Stimulated activated CD4-positive, alpha-beta T cell treated with anti-CD3 and anti-CD28 coated beads, Interleukin-4, amount 100 ng/mL, for 4 hours (primary cell): ENCODE data around the gene THRB.

Source experiments
- DNase-seq, 2 experiments: peaks; one replicate each; pipeline ENCODE4 v3.0.0-alpha.2; 2020

THRB gene

GRCh38 chr3:24162929-24163328 is 331.7 kb downstream of the THRB start:
- DNase-seq = no peak

GRCh38 chr3:24161841-24162240 is 332.8 kb downstream of the THRB start:
- no peak for DNase-seq

- no peak for DNase-seq
Measured at GRCh38 chr3:24160424-24161095, 334.1 kb downstream of the THRB start.

DNA sequence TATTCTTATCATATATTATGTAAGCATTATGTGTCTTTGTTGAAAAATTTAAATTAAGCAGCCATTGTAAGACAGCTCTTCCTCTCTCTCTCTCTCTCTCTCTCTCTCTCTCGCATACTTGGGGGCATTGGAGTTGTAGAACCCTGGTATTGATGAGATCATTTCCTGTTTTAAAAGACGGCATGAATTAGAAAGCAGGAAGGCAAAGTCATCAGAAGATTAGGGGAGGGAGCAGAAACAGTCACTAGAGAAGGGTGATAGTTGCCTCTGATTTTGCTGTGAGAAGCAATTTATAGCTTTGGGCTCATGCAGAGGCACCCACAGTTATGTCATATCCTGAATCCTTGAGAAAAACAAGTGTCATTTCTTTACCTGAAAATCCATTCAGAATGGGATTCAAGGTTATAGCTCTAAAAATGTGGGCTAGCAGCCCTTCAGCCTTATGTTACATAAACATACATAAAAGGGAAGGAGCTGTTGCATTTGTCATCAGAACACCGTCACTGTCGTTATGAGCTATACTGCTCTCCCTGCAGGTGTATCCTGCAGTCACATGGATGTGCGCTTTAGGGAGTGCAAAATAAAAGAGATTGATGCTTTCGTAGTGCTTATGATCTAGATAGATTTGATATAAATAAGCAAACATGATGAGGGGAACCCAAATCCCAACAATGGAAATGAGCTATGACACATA is 335.7 kb downstream of the THRB start:
- no peak for DNase-seq

DNA sequence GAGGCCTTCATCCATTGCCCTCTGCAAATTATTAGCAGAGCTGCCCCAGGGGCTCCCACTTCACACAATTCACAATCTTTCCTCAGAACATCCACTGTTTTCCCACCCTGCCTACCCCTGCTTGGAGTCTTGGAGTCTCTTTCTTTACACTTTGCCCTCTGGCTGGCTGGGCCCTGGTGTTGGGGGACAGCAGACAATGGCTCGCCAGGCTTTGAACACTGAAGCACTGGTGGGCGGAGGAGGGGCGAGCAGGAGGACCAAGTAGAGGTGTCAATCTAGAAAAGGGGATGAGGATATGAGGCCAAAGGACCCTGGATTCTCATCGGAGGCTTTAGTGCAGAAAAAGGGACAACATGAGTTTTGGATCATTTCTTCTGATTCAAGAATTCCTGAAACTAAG is 337.5 kb downstream of the THRB start:
- DNase-seq = no peak

DNA sequence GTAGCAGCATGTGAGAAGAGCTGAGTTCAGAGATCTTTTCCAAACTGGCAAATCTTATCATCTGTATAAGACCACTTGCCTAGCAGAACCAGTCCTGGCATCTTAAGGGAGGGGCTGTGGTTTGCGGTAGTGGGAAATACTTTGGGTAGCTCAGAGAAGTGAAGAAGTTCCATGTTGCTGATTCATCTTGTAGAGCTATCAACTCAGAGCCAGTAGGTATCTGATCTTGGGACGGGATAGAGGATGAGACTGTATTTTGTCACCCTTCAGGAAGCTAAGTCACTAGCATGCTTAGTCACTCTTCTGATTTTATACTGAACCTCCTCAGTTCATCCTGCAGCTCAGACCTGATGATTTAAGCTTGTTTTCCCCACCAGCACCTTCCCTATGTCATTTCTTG is 338.2 kb downstream of the THRB start:
- no peak for DNase-seq

GRCh38 chr3:24155276-24155675 is 339.4 kb downstream of the THRB start:
- DNase-seq = no peak

DNA sequence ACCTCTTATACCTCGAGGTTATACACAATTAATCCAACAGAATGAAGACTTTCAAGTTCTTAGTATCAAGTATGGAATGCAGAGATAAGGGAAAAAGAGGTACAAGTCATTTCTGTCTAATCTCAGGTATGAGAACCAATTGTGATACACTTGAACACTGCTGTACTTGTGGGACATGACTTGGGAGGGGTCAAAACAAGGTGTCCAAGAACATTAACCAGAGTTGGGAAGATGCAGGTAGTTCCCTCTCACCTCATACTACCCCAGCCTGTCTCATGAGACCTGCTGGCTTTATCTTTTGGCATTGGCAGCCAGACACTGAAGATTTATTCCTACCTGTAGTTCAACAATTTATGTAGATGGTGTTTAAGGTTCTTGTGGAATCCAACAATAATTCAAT is 339.9 kb downstream of the THRB start:
- DNase-seq = no peak

- no peak for DNase-seq
Measured at GRCh38 chr3:24154013-24154695, 340.5 kb downstream of the THRB start.

DNA sequence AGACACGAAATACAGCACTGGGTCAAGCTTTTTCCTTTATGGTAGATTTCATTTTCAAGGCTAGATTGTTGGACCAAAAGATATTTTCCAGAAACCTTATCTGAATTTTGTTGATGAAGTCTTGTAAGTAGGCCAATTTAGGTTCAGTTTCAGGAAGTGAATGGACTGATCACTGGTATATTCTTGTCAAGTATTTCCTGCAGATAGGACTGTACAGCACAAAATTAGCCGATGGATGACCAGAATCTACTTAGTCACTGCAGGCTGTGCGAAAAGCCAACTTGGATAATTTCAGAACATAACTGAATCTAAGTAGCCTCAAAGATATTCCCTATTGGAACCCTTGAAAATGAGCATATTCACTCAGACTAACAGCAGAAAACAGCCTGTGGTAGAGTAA is 343.1 kb downstream of the THRB start:
- DNase-seq = no peak

DNA sequence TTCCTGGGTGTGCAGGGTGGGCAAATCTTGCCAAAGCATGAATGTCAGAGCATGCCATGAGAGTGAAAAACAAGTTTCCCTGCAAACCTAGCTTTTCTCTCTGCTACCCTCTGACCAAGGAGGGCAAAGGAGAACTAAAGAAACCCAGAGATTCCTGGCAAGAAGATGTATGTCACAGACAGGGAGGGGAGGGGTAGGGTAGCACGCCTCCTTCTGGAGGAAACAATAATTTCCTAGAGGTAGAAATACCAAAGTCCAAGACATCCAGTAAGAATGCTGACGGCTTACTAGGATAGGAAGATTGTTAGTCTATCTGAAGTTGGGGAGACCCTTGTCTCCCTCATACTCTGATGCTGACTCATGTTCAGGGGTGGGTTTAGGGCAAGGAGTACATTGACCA is 345.6 kb downstream of the THRB start:
- DNase-seq = no peak

- no peak for DNase-seq
Measured at GRCh38 chr3:24145981-24146822, 348.4 kb downstream of the THRB start.

DNA sequence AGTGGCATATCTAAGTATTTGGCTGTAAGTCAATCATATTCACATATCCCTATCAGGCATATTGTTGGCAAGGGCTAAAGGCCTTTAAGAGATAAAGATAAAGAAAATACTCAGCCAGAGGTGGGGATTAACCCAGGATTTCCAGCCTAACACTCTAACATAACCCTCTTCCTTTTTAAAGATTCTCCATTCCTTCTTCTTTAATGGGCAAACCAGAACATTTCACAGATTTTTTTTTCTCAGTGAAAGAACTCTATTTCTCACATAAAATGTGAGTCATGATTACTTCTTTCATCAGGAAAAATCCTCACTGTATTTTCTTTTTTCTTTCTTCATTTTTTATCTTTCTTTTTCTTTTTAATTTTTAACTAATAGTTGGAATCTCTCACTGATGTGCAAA is 349.2 kb downstream of the THRB start:
- DNase-seq = no peak

DNA sequence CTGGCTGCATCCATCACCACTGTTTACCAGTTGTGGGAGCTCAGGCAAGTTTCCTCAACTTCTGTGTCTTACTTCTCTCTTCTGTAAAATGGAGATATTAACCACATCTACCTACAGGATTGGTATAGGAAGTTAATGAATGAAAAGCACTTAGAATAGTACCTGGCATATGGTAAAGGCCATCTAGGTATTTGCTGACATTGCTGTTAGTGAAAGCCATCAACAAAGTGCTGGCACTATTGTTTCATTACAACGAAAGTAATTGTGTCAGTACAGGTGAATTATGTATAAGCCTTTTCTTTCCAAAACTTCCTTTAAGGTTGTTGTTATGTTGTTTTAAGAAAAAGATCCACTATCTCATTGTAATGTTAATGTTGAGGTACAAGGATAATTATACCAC is 352.5 kb downstream of the THRB start:
- DNase-seq = no peak

DNA sequence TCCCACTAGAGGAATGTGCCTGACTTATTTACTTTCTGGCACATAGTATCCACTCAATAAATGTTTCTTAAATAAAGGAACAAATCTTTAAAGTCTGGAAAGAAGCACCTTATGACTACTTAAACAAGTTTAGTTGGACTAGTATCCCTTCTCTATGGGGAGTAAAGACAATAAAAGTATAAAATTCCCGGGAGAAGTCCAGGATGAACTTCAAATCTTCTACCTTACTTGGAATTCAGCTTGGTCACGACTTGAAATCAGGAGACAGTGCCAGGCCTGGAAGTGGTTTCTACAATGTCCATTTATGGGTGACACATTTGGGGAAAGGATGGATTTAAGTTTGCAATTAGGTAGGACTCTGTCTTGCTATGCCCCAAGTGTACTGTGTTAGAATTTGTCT is 353.1 kb downstream of the THRB start:
- no peak for DNase-seq

DNA sequence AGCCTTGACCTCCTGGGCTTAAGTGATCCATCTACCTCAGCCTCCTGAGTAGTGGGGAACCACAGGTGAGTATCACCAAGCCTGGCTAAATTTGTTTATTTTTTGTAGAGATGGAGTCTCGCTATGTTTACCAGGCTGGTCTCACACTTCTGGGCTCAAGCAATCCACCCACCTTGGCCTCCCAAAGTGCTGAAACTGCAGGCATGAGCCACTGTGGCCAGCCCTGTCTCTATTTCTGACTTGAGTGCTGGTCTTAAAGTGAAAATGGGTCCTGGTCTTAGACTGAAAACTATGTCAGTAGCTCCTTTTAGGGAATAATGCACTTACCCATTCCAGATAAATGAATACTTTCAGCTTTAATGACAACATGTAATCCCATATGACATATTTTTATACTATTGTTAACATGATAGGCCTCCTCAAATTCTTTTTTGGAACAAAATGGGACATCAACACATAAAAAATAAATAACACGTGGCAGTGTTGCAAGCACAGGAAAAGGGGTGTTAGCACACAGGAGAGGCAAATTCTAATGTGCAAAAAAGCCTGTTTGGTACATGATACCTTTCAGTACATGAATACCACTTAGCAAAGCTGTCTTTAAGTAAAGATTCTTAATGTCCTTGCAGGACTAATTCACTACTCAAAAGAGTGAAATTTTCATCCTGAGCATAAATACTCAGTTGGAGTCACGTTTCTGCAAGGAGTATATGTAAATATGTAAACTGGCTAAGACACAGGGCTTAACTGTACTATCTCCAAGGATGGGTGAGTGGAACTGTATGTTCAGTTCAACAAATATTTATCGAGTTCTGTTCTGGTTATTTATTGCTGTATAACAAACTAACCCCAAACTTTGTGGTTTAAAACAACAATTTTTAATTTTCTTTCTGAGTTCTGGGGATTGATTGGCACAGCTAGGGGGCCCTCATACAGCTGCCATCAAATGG is 354.9 kb downstream of the THRB start:
- DNase-seq = no peak

DNA sequence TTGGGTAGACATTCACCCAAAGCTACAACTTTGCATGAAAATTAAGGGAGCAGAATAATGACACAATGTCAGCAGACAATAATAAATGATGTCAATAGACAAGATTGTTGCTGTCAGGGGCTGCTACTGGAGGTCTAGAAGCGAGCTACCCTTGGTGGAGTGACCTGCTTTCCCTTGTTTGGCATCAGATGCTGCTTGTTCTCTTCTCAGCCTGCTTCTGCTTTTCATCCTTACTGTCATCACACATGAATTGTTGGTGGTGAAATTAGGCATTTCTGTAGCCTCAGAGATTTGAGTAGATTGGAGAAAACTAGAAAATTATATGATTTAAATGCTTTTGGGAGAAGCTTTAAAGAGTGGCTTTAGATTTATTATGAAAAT is 355.8 kb downstream of the THRB start:
- no peak for DNase-seq

DNA sequence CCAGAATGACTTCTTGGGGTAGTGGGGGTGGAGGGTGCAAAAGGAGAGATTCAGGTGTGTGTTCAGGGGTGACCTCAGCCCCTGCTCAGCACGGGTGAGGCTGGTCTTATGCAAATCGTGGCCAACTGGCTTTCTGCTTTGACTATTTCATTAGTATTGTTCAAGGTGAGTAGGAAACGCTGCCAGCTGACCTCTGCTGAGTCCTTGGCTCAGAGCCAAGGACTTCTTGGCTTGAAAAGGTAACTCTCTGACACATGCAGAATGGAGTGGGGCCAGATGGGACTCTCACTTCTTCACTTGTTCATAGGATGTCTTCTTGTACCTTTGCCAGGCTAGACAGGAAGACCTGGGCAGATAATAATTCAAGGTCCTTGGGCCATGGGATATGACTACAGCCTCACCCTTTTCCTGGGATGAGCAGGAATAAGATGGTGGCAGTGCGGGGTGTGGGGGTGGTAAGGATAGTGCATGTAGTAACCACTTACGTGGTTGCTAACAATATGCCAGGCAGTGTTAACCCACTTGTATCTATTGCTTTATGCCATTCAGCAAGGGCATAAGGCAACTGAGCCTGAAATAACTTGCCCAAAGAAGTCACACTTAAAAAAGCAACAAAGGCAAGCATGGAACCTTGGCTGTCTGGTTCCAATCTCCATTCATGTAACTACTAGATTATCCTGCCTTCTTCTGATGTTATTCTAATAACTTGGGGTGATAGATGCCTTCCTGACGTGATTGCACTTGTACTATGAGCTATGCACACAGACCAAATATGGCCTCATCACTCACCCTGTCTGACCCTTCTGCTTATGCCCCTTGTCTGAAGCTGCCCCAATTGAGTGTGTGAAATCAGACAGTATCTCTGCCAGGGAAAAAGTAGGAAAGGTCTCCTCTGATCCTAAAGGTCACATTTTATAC is 356.4 kb downstream of the THRB start:
- no peak for DNase-seq

DNA sequence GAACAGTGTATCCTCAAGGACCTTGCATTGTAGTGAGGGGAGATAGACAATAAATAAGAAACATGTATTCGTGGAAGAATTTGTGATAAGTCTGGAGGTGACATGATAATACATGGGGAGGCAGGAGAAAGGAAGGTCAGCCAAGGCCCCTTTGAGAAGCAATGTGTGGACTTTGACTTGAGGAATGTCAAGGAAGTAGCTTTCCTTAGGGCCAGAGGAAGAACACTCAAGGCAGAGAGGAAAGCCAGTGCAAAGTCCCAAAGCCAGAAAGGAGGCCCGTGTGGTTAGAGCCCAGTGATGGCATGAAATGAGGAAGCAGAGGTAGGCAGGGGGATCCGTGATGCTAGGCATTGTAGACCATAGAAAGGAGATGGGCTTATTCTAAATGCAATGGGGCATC is 357.3 kb downstream of the THRB start:
- no peak for DNase-seq

GRCh38 chr3:24136624-24137310 is 357.9 kb downstream of the THRB start:
- no peak for DNase-seq

DNA sequence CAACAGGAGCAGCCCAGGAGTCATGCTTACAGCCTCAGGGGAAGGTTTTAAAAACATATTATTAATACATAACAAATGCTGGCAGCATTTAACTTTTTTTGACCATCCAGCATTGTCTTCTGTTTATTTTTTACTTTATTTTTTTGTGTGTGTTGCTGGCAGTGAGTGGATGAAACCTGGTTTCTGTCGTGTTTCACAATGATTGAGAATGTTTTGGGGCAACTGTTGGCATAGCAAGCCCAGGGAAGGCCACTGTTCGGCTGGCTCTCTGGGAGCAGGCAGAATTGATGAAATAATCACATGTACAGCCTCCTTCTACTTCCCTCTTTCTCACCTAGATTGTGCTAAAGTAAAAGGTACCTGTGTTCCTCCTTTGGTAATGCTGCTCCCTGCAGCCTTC is 359.4 kb downstream of the THRB start:
- DNase-seq = no peak
